DOHH2 (cell line): ENCODE results near the gene EVA1C.
"Not testable (repeated sequence)": the region's sequence is repeated elsewhere in the genome, so short reads cannot be mapped to it uniquely, and the experiment has no call there.

Experiments
- H3F3A ChIP-seq: fragments of 200-600 bp; sonication (generic), shearing (Covaris generic); 2 replicates; pipeline ENCODE4 v1.6.0; 2016; ENCODE audit warnings: antibody characterized with exemption, mild to moderate bottlenecking; ENCODE audit not compliant: control insufficient read depth, insufficient read depth
- H3K27ac ChIP-seq: fragments of 200-600 bp; sonication (generic); 2 replicates; pipeline ENCODE4 v1.5.1; 2014; ENCODE audit warnings: low read depth, mild to moderate bottlenecking, low read length, moderate library complexity
- H3K27me3 ChIP-seq: fragments of 200-600 bp; sonication (generic); 2 replicates; pipeline ENCODE4 v1.6.1; 2014; ENCODE audit warnings: mild to moderate bottlenecking, low read length, mixed read lengths; ENCODE audit not compliant: control insufficient read depth
- H3K36me3 ChIP-seq: fragments of 200-600 bp; sonication (generic); 2 replicates; pipeline ENCODE4 v1.6.1; 2014; ENCODE audit warnings: mild to moderate bottlenecking, low read length, moderate library complexity, mixed read lengths; ENCODE audit not compliant: control insufficient read depth
- H3K4me1 ChIP-seq: fragments of 200-600 bp; sonication (generic); 2 replicates; pipeline ENCODE4 v1.6.1; 2014; ENCODE audit warnings: mild to moderate bottlenecking, low read length, mixed read lengths; ENCODE audit not compliant: control insufficient read depth
- H3K4me2 ChIP-seq: fragments of 200-600 bp; sonication (generic); 2 replicates; pipeline ENCODE4 v1.6.0; 2014; ENCODE audit warnings: mild to moderate bottlenecking, low read length, moderate library complexity
- H3K4me3 ChIP-seq: fragments of 200-600 bp; sonication (generic); 2 replicates; pipeline ENCODE4 v1.5.1; 2014; ENCODE audit warnings: mild to moderate bottlenecking, low read length, mixed read lengths
- H3K79me2 ChIP-seq: fragments of 200-600 bp; sonication (generic); 2 replicates; pipeline ENCODE4 v1.6.1; 2014; ENCODE audit warnings: mild to moderate bottlenecking, low read length, mixed read lengths; ENCODE audit not compliant: control insufficient read depth
- H3K9me2 ChIP-seq: fragments of 200-600 bp; sonication (generic); replicated peaks from 2 replicates; pipeline ENCODE4 v1.6.1; 2014; ENCODE audit warnings: mild to moderate bottlenecking, low read length, mixed read lengths; ENCODE audit not compliant: control insufficient read depth
- H3K9me3 ChIP-seq: fragments of 200-600 bp; sonication (generic); 2 replicates; pipeline ENCODE4 v1.6.1; 2014; ENCODE audit warnings: antibody characterized with exemption, low read length, mixed read lengths; ENCODE audit not compliant: control insufficient read depth, insufficient read depth
- H4K20me1 ChIP-seq: fragments of 200-600 bp; sonication (generic); 2 replicates; pipeline ENCODE4 v1.6.0; 2014; ENCODE audit warnings: low read depth, mild to moderate bottlenecking, antibody characterized with exemption, low read length, moderate library complexity; ENCODE audit not compliant: control insufficient read depth, insufficient read depth
- CTCF ChIP-seq: fragments of 200-600 bp; sonication (generic); IDR thresholded peaks from one replicate; pipeline ENCODE4 v1.5.1; 2014; ENCODE audit warnings: antibody characterized with exemption, mild to moderate bottlenecking, low read depth, low read length; ENCODE audit not compliant: poor library complexity, severe bottlenecking
- EZH2phosphoT487 ChIP-seq: fragments of 200-600 bp; sonication (generic); IDR thresholded peaks from 2 replicates; pipeline ENCODE4 v1.6.1; 2017; ENCODE audit warnings: borderline replicate concordance, mild to moderate bottlenecking, antibody characterized with exemption, low read length, moderate library complexity, mixed read lengths

Gene EVA1C

GRCh38 chr21:32529679-32530078, 117.2 kb downstream of the EVA1C start:
- Histone ChIP-seq H4K20me1 (no peaks in the 10 kb centered on the region), H3K9me2 (no peaks in the 10 kb centered on the region), H3K9me3 (no peaks in the 10 kb centered on the region), H3K27ac (no peak overlapping the region), H3K27me3 (no peaks in the 10 kb centered on the region), H3F3A (no peaks in the 10 kb centered on the region), H3K36me3 (no peaks in the 10 kb centered on the region), H3K4me3 (no peak overlapping the region), H3K4me1 (no peaks in the 10 kb centered on the region), H3K79me2 (no peaks in the 10 kb centered on the region), H3K4me2 (no peak overlapping the region)
- TF ChIP-seq CTCF (no peak), EZH2phosphoT487 (no peak)

- not testable (repeated sequence) for H3F3A ChIP-seq, H3K4me3 ChIP-seq, H4K20me1 ChIP-seq, H3K36me3 ChIP-seq, H3K79me2 ChIP-seq, H3K4me2 ChIP-seq, H3K4me1 ChIP-seq, H3K27ac ChIP-seq, H3K9me2 ChIP-seq, H3K9me3 ChIP-seq, H3K27me3 ChIP-seq
Measured at GRCh38 chr21:32530809-32531208, 118.3 kb downstream of the EVA1C start.

- not testable (repeated sequence) for H3F3A ChIP-seq, H3K27me3 ChIP-seq, H3K36me3 ChIP-seq, H3K9me2 ChIP-seq, H3K4me3 ChIP-seq, H3K9me3 ChIP-seq, H4K20me1 ChIP-seq, H3K4me2 ChIP-seq, H3K4me1 ChIP-seq, H3K27ac ChIP-seq, H3K79me2 ChIP-seq
Measured at GRCh38 chr21:32531561-32531960, 119.1 kb downstream of the EVA1C start.

- H3K4me2 ChIP-seq: no peak overlapping the region
- no peaks in the 10 kb centered on the region for H3F3A ChIP-seq
- no peaks in the 10 kb centered on the region for H4K20me1 ChIP-seq
- H3K9me2 ChIP-seq: no peaks in the 10 kb centered on the region
- TF ChIP-seq CTCF: no peak
- no peak for TF ChIP-seq EZH2phosphoT487
- H3K9me3 ChIP-seq: no peaks in the 10 kb centered on the region
- H3K4me1 ChIP-seq: no peaks in the 10 kb centered on the region
- no peaks in the 10 kb centered on the region for H3K36me3 ChIP-seq
- no peaks in the 10 kb centered on the region for H3K27me3 ChIP-seq
- no peaks in the 10 kb centered on the region for H3K79me2 ChIP-seq
- no peak overlapping the region for H3K4me3 ChIP-seq
- no peak overlapping the region for H3K27ac ChIP-seq
Measured at GRCh38 chr21:32532636-32533035, 120.1 kb downstream of the EVA1C start.
